Skin epidermis (tissue), 12 donors: ENCODE results near the gene SCARB1.

Experiments
- H3K27ac ChIP-seq, 21 experiments: fragments of 200-600 bp; sonication (generic) in 11 of 21; one replicate each; pipeline ENCODE4 v1.5.0; 2020; ENCODE audit warnings: mild to moderate bottlenecking in 3 of 21, inconsistent platforms in 2 of 21, moderate library complexity in 2 of 21
- H3K4me3 ChIP-seq, 7 experiments: fragments of 200-600 bp; sonication (generic) in 2 of 7; one replicate each; pipeline ENCODE4 v1.5.0; 2020; ENCODE audit warnings: inconsistent platforms in 2 of 7, mild to moderate bottlenecking in 2 of 7, moderate library complexity in 1 of 7

Gene SCARB1

DNA sequence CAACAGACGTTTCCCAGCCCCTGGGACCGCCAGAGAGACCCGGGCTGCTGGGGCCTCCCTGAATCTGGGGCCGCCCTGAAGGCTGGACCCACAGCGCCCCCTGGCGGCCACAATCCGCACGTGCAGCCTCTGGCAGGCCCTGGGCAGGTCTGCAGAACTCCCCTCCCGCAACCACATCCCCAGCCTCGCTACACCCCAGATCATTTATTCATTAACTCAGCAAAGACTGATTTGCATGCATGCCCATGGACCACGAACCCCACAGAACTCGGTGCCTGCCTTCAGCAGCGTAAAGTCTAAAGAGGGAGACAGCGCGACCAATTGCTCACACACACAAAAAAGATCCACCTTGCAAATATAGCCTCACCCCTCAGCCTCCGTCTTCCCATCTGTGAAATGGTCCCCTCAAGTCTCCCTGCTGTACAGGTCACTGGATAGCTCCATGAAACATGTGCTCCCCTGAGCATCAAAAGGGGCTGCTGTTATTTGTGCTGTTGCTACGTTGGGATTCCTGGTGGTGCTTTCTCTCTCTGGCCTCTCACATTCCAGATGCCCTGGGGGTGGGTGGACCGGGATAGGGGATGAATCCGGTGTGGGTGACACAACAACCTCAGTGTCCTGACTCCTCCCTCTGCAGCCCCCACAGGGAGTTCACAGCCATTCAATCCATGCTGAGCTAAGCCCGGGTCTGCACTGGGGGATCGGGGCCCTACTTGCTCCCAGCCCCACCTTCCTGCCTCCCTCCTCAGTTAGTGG is 96.4 kb downstream of the SCARB1 start:
- peak overlapping the region in 5 of 21 experiments; percentile 17 to 79 (median 66) for H3K27ac ChIP-seq
- no peak overlapping the region for H3K4me3 ChIP-seq

GRCh38 chr12:124766727-124767065 is 97.0 kb downstream of the SCARB1 start:
- Histone ChIP-seq H3K4me3 (no peak overlapping the region), H3K27ac (peak overlapping the region in 13 of 21 experiments; percentile 17 to 79 (median 66))

DNA sequence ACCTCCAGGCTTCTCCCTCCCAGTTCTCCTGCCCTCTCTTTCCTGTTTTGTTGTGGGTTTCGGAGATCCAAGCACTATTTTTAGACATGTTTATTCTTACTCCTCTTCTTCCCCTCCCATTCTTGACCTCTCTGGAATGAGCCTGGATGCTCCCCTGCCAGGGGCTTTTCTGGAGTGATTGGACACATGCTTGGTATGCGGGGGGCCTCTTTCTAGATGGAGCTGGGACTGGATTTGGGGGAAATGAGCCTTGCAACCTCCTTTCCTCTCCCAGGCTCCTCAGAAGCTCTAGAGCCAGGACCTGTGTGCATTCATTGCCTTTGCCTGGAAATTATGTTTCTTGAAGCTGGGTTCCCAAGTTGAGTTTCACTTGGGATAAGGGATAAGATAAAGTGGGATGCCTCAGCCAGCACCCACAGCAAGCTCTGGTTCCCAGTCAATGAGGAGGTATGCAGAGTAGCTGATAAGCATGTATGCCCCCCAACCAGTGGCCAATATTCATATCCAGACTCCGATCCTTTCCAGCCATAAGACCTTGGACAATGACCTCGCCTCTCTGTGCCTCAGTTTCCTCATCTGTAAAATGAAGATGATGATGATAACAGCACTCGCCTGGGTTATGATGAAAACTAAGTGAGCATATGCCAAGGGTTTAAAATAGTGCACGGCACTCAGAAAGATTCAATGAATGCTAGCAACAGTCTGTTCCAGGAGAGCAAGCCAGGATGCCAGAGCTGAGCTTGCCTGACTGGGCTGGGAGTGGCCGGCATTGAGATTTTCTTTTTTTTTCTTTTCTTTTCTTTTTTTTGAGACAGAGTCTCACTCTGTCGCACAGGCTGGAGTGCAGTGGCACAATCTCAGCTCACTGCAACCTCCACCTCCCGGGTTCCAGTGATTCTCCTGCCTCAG is 97.8 kb downstream of the SCARB1 start:
- Histone ChIP-seq H3K27ac (peak overlapping the region in 17 of 21 experiments; percentile 13 to 79 (median 52)), H3K4me3 (no peak overlapping the region)

DNA sequence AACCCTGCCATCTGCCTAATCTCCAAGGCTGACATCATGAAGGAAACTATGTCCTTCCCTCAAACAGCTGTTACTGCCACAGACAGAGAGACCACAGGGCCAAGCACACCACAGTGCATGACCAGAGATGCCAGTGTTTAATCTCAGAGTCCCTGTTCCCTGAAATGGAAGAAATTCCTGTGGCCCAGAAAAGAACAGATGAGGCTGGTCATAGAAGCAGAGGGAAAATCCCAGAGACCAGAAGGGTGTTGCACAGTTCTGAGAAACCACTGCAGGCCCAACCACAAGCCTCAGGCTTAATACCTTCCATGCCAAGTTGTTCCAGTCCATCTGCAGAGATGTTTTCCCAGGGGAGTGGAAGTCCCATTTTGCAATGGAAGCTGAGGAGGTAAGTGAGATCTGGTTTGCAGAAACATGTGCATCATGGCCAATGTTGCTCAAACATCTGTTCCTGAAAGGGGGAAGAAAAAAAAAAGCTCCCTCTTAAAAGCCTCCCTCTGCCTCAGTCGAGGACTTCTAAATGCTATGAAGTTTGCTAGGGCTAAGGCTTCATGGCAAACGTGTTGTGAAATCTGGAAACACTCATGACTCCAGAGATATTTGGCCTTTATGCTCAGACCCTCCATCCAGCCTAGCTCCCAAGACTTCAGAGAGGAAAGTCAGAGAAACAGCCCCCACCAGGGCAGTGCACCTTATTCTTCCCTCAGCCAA is 98.6 kb downstream of the SCARB1 start:
- no peak overlapping the region for H3K4me3 ChIP-seq
- H3K27ac ChIP-seq: peak overlapping the region in 18 of 21 experiments; percentile 17 to 79 (median 46)

DNA sequence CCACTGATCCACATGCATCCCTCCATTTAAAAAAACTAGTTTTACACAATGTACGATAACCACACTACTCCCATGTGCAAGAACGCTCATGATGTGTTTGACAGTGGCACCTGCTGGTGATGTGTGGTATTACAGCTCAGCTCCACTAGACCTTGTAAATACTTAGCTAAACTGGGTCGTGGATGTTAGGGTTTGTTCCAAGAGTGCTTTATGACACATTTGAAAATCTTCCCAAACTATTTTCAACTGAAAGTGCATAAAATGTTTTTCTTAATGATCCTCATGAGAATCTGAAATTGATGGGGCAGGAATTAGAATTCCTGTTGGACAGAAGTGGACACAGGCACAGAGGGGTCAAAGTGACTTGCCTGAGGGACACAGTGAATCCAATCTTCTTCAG is 99.2 kb downstream of the SCARB1 start:
- no peak overlapping the region for H3K4me3 ChIP-seq
- peak overlapping the region in 10 of 21 experiments; percentile 7 to 79 (median 26) for H3K27ac ChIP-seq

GRCh38 chr12:124763594-124763979 is 100.1 kb downstream of the SCARB1 start:
- Histone ChIP-seq H3K4me3 (no peak overlapping the region), H3K27ac (peak overlapping the region in 1 of 21 experiments; percentile 79)

DNA sequence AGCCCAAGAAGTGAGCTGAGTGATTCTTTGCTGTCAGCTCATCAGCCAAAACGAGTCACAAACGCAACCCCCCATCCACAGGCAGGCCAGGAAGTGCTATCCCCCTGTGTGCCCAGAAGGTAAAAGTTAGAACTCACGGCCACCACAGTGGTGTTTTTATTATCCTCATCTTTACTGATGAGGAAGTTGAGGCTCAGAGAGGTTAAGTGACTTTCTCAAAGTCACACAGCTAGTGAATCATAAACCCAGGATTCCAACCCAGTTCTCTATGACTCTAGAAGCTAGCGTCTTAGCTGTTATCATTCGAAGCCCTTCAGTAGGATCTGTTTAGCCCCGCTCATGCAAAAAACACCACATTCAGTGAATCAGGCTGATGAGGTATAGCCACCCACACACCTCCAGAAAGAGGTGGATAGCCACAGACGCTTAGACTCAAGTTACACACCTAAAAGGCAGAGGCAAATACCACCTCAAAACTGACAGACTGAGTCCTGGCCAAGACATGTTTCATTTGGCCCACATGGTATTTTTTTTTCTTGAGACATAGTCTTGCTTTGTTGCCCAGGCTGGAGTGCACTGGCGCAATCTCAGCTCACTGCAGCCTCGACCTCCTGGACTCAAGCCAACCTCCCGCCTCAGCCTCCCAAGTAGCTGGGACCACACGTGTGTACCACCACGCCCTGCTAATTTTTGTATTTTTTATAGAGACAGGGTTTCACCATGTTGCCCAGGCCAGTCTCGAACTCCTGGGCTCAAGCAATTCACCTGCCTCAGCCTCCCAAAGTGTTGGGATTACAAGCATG is 100.7 kb downstream of the SCARB1 start:
- no peak overlapping the region for H3K27ac ChIP-seq
- no peak overlapping the region for H3K4me3 ChIP-seq

- H3K4me3 ChIP-seq: no peak overlapping the region
- H3K27ac ChIP-seq: no peak overlapping the region
Observed at GRCh38 chr12:124762384-124762783, 101.3 kb downstream of the SCARB1 start.

GRCh38 chr12:124761871-124762270 is 101.8 kb downstream of the SCARB1 start:
- Histone ChIP-seq H3K4me3 (no peak overlapping the region), H3K27ac (no peak overlapping the region)

- Histone ChIP-seq H3K4me3 (no peak overlapping the region), H3K27ac (peak overlapping the region in 2 of 21 experiments; percentile 35 to 63)
Observed at GRCh38 chr12:124761056-124761455, 102.6 kb downstream of the SCARB1 start.

DNA sequence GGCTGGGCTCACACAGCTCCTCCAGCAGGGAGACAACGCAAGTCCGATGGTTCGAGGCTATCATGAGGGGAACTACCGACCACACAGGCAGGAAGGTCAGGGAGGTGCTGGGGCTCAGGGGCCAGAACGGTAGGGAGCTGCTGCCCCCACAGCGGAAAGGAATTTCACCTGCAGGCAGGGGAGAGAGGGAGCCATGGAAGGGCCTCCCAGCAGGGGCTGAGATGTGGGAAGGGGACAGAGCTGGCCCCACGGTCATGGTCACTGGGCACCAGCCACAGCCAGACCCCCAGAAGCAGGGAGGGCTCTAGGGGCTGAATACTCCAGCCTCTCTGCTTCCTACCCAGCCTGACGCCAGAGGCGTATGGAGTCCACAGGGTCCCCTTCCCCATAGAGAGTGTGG is 103.1 kb downstream of the SCARB1 start:
- Histone ChIP-seq H3K27ac (peak overlapping the region in 4 of 21 experiments; percentile 9 to 63 (median 30)), H3K4me3 (no peak overlapping the region)

- peak overlapping the region in 4 of 21 experiments; percentile 9 to 63 (median 30) for H3K27ac ChIP-seq
- no peak overlapping the region for H3K4me3 ChIP-seq
Observed at GRCh38 chr12:124759841-124760503, 103.7 kb downstream of the SCARB1 start.

DNA sequence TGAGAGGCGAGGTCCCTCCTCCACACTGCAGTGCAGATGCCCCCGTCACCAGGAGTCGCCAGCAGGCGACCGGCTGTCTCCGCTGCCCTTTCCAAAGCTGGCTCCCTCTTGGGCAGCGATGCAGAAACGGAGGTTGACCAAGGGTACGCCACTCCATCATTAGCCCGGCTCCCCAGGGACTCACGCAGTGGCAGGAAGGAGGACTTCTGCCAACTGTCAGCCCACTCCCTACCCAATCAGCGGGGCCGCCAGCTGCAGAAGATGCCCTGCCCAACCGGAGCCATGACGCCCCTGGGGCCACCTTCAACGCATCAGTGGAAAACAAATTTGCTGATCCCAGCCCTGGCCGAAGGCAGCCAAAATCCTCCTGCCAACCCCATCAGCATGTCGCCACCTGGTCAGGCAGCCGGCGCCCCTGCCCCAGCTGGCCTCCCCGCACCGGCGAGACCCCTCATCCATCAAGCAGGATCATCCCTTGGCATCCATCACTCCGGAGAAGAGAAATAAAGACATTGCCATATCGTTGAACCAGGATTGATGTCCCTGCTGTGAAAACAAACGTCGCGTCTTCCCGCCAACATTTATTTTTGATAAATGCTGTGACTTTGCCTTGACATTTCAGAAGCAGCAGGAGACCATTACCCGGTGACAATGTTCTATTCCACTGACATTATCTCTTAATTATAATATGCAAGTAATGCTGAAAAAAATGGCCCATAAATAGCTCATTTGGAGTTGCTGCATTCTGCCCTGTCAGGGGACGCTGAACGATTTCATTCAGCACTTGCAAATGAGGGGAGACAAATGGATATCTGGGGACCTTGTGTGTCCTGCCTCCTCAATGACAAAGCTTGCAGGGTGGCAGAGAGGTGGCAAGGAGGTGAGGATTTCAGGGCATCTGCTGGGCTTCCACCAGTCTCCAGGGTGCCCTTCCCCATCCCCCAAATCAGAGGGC is 105.1 kb downstream of the SCARB1 start:
- H3K4me3 ChIP-seq: no peak overlapping the region
- H3K27ac ChIP-seq: no peak overlapping the region

DNA sequence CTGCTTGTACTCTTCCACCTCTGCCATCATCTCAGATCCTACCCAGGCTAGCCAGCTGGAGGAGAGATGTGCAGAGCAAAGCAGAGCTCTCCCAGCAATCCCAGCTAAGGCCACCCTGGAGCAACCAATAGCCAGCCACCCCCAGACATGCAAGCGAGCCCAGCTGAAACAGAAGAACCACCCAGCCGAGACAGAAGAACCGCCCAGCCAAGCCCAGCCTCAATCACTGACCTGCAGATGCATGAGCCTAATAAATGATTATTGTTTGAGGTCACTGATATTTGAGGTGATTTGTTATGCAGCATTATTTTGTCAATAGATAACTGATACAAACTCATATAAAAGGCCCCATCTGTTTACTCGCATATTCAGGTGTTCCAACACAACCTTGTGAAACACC is 106.3 kb downstream of the SCARB1 start:
- no peak overlapping the region for H3K4me3 ChIP-seq
- peak overlapping the region in 3 of 21 experiments; percentile 49 to 82 (median 69) for H3K27ac ChIP-seq

DNA sequence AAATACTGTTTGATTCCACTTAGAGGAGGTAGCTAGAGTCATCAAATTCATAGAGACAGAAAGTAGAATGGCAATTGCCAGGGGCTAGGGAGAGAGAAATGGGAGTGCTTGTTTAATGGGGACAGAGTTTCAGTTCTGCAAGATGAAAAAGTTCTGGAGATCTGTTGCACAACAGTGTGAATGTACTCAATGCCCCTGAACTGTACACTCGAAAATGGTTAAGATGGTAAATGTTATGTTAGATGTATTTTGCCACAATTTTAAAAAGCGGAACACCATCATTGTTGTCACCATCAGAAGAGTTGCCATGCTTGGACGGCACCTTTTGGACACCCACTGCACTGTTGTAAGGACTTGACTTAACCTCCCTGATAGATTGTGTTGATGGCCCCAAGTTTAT is 106.9 kb downstream of the SCARB1 start:
- peak overlapping the region in 4 of 21 experiments; percentile 49 to 82 (median 74) for H3K27ac ChIP-seq
- no peak overlapping the region for H3K4me3 ChIP-seq

- Histone ChIP-seq H3K27ac (peak overlapping the region in 17 of 21 experiments; percentile 21 to 87 (median 67)), H3K4me3 (no peak overlapping the region)
Observed at GRCh38 chr12:124756166-124756565, 107.5 kb downstream of the SCARB1 start.

- H3K27ac ChIP-seq: peak overlapping the region in 19 of 21 experiments; percentile 21 to 87 (median 67)
Observed at GRCh38 chr12:124755801-124756148, 107.9 kb downstream of the SCARB1 start.

More at GRCh38 chr12:124755801-124756148, 107.9 kb downstream of the SCARB1 start:
- no peak overlapping the region for H3K4me3 ChIP-seq
